ENCODE results near the gene PTPN14.

Gene PTPN14

GRCh38 chr1:214475331-214475730, 76.1 kb downstream of the PTPN14 start:
- no peak for DNase-seq (ENCODE audit: low spot score)

- no peak for DNase-seq (ENCODE audit: low spot score)
Measured at GRCh38 chr1:214474467-214474866, 76.9 kb downstream of the PTPN14 start.

GRCh38 chr1:214473862-214474261, 77.5 kb downstream of the PTPN14 start:
- no peak for DNase-seq (ENCODE audit: low spot score)

- DNase-seq (ENCODE audit: low spot score), result peak; percentile 39
Measured at GRCh38 chr1:214473387-214473786, 78.0 kb downstream of the PTPN14 start.

GRCh38 chr1:214472364-214472763, 79.0 kb downstream of the PTPN14 start:
- no peak for DNase-seq (ENCODE audit: low spot score)

- DNase-seq (ENCODE audit: low spot score), result no peak
Measured at GRCh38 chr1:214471458-214471857, 79.9 kb downstream of the PTPN14 start.

- no peak for DNase-seq (ENCODE audit: low spot score)
Measured at GRCh38 chr1:214470132-214470531, 81.3 kb downstream of the PTPN14 start.

- DNase-seq (ENCODE audit: low spot score), result no peak
Measured at GRCh38 chr1:214469290-214469689, 82.1 kb downstream of the PTPN14 start.

- DNase-seq (ENCODE audit: low spot score), result no peak
Measured at GRCh38 chr1:214467078-214467585, 84.3 kb downstream of the PTPN14 start.

- no peak for DNase-seq (ENCODE audit: low spot score)
Measured at GRCh38 chr1:214466403-214467077, 84.9 kb downstream of the PTPN14 start.

GRCh38 chr1:214464445-214465287, 86.7 kb downstream of the PTPN14 start:
- no peak for DNase-seq (ENCODE audit: low spot score)

GRCh38 chr1:214463596-214463995, 87.8 kb downstream of the PTPN14 start:
- no peak for DNase-seq (ENCODE audit: low spot score)

- no peak for DNase-seq (ENCODE audit: low spot score)
Measured at GRCh38 chr1:214462882-214463281, 88.5 kb downstream of the PTPN14 start.

- no peak for DNase-seq (ENCODE audit: low spot score)
Measured at GRCh38 chr1:214461305-214461704, 90.1 kb downstream of the PTPN14 start.

- DNase-seq (ENCODE audit: low spot score), result no peak
Measured at GRCh38 chr1:214460304-214460916, 91.0 kb downstream of the PTPN14 start.

GRCh38 chr1:214459895-214460294, 91.5 kb downstream of the PTPN14 start:
- no peak for DNase-seq (ENCODE audit: low spot score)

GRCh38 chr1:214458541-214458940, 92.9 kb downstream of the PTPN14 start:
- no peak for DNase-seq (ENCODE audit: low spot score)

GRCh38 chr1:214455971-214456867, 95.2 kb downstream of the PTPN14 start:
- no peak for DNase-seq (ENCODE audit: low spot score)

- DNase-seq (ENCODE audit: low spot score), result no peak
Measured at GRCh38 chr1:214455479-214455878, 95.9 kb downstream of the PTPN14 start.

GRCh38 chr1:214454569-214455396, 96.6 kb downstream of the PTPN14 start:
- DNase-seq (ENCODE audit: low spot score), result no peak
